Astrocyte of the cerebellum (primary cell): ENCODE results near the gene DPCD.

Experiments used
- DNase-seq: peaks from one replicate; pipeline ENCODE4 v3.0.0-alpha.2; 2011; ENCODE audit warnings: low read depth
- H3K4me3 ChIP-seq: 2 replicates; pipeline ENCODE4 v1.5.1; 2011; ENCODE audit warnings: mild to moderate bottlenecking, low read depth, low read length, moderate library complexity
- CTCF ChIP-seq: IDR thresholded peaks from 2 replicates; pipeline ENCODE4 v1.5.1; 2012; ENCODE audit warnings: low read length, low read depth, moderate library complexity, mild to moderate bottlenecking; ENCODE audit errors: missing control alignments
- in situ Hi-C: cut with HindIII; loops from 2 replicates; pipeline ENCODE4 v1.10.0; 2017; ENCODE audit warnings: low sequenced_read_pairs

The DPCD gene

DNA sequence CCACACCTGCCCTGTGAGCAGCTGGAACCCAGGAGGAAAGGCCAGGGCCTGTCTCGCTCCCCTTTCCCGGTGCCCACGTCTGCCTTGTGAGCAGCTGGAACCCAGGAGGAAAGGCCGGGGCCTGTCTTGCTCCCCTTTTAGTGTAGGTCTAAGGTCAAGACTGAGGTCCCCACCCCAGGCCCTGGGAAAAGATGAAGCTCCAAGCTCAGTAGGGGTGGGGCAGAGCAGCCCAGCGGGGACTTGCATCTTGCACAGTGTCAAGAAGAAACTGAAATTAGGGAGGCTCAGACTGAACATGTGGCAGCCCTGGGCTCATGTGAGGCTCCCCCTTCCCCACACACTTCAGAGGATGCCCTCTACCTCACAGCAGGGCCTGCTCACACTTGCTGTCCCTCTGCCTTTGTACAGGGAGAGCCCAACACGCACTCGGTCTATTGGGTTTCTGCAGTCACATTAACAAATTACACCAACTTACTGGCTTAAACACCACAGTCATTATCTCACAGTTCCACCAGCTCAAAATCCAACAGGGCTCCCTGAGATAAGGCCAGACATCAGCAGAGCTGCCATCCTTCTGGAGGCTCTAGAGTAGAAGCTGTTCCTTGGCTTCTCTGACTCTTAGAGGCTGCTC, 12.4 kb upstream of the DPCD start:
- DNase-seq: no peak
- H3K4me3 ChIP-seq: no peak overlapping the region
- in situ Hi-C loops: no loop called here
- no peak for TF ChIP-seq CTCF

DNA sequence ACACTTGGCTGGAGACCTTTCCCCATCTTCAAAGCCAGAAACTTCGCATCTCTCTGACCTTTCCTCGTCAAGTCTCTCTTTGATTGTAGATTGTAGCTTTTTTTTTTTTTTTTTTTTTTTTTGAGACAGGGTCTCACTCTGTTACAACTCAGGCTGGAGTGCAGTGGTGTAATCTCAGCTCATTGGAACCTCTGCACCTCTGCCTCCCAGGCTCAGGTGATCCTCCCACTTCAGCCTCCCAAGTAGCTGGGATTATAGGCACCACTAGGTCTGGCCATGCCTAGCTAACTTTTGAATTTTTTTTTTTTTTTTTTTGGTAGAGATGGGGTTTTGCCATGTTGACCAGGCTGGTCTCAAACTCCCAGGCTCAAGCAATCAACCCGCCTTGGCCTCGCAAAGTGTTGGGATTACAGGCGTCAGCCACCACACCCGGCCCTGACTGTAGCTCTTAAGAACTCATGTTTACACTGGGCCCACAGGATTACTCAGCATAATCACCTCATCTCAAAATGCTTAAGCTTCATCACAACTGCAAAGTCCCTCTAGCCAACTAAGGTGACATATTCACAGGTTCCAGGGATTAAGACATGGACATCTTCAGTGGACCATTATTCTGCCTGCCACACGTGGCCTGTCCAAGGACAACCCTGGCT, 11.8 kb upstream of the DPCD start:
- no peak for DNase-seq
- H3K4me3 ChIP-seq: no peak overlapping the region
- in situ Hi-C loops: no loop called here
- TF ChIP-seq CTCF: no peak

DNA sequence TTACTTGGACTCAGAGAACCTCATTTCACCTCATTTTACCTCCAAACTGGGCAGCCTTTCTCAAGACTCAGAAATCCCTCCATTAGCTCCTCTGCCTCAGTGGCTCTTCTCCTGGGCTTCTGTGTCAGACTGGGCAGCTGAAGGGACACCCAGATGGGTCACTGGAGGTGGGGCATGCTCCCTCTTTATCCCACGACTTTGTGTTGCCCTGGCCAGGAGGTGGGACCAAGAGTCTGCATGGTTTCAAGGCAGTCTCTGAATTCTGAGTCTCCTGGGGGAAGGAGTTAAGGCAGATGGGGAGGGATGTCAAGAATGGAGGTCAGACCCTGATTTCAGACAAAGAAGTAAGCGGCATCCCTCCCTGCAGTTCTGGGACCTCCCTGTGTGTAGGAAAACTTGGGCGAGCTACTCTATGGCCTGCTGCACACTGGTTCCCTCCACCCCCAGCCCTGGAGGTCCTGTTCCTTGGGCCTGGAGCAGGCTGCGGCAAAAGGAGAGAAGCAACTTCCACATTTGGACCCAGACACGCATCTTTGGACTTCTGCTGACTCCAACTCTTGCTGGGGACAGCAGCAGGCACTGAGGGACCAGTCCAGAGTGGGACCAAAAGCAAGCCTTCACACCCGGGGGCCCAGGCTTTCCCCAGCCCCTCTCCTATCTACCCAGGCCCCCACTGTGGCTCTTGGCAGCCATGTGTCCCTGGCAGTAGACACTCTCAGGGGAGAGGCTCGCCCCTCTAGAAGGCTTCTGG, 10.8 kb upstream of the DPCD start:
- no peak for TF ChIP-seq CTCF
- in situ Hi-C loops: no loop called here
- DNase-seq: no peak
- no peak overlapping the region for H3K4me3 ChIP-seq

DNA sequence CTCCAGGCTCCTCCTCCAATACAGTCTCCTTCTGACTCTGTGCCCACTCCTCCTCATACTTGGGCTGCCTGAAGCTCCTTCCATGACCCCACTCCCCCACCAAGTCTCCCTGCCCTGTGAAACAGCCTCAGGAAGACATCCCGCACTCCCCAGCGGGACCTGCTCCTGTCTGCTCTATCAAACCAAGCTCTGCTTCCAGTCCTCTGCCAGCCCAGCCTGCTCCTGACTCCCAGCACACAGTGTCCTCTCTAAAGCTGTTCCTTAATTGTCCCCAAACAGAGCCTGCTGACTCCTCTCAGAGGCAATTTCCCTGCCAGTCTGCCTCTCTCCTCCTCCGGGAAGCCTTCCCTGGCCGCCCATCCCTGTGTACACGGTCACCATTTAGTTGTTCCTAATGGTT, 9.9 kb upstream of the DPCD start:
- no peak overlapping the region for H3K4me3 ChIP-seq
- DNase-seq: no peak
- TF ChIP-seq CTCF: no peak
- in situ Hi-C loops: no loop called here

DNA sequence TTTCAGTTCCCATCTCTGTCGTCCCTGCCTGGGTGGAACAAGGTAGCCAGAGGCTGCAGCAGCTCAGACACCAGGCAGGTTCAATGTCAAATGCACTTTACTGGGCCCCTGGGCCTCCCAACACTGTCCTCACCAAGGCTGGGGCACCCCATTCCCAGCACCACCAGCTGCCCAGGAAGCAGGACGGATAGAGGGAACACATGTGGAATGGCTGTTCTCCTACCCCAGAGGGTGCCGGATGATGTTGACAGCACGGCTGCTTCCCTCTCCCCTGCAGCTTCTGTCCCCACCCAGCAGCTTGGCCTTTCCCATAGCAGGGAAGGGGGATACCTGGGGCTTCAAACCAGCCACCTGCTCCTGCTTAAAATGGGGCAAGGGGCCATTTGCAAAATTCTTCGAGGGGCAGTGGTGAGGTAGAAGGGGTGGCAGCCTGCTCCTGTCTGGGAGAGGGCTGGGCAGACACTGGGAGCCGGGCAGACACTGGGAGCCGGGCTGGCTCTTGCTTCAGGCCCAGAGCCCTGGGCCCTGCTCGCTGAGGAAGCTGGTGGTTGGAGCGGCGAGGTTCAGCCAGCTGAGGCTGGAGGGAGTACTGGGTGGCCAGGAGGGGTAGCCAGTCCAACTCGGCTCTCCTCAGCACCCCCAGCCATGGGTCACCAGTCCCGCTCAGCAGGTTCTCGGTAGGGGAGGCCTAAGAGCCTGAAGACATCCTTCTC, 9.2 kb upstream of the DPCD start:
- no peak overlapping the region for H3K4me3 ChIP-seq
- no peak for TF ChIP-seq CTCF
- in situ Hi-C loops: no loop called here
- no peak for DNase-seq

DNA sequence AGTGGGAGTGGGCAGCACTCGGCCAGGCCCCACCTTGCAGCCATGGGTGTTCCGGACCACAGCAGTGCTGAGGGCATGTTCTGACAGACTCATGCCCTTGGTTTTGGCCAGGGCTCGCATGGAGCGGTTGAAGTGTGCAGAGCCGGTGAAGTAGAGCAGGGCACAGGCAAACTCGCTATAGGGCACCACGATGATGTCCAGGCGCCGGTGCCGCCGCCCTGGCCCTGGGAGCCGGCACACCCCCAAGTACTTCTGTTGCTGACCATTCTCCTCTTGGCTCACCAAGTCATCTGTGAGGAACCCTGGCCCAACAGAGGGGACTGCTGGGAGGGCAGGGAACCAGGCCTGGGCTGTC, 8.6 kb upstream of the DPCD start:
- DNase-seq: no peak
- H3K4me3 ChIP-seq: no peak overlapping the region
- TF ChIP-seq CTCF: no peak
- in situ Hi-C loops: no loop called here
